GM12892 (cell line): ENCODE data around the gene FMOD.

Experiments used
- POLR2A ChIP-seq: IDR thresholded peaks from 2 replicates; pipeline ENCODE4 v1.6.1; 2011; ENCODE audit warnings: low read depth, low read length, control low read depth
- TAF1 ChIP-seq: IDR thresholded peaks from 2 replicates; pipeline ENCODE4 v1.6.1; 2011; ENCODE audit warnings: low read depth, mild to moderate bottlenecking, control low read depth, low read length, borderline replicate concordance

- TF ChIP-seq POLR2A, result no peak
- TF ChIP-seq TAF1, result no peak
Measured at GRCh38 chr1:203349166-203349565, 1.8 kb downstream of the FMOD start.
